DND-41 (cell line): ENCODE measurements around the gene HEBP1.

Experiments used
- CTCF ChIP-seq: IDR thresholded peaks from 2 replicates; pipeline ENCODE4 v1.5.1; 2012; ENCODE audit warnings: borderline replicate concordance, low read length, moderate library complexity, mild to moderate bottlenecking; ENCODE audit not compliant: poor library complexity, severe bottlenecking; ENCODE audit errors: extremely low read depth
- EZH2 ChIP-seq: IDR thresholded peaks from 3 replicates; pipeline ENCODE4 v1.6.1; 2012; ENCODE audit warnings: borderline replicate concordance, low read depth, mild to moderate bottlenecking, moderate library complexity, low read length, inconsistent platforms; ENCODE audit not compliant: severe bottlenecking

DNA sequence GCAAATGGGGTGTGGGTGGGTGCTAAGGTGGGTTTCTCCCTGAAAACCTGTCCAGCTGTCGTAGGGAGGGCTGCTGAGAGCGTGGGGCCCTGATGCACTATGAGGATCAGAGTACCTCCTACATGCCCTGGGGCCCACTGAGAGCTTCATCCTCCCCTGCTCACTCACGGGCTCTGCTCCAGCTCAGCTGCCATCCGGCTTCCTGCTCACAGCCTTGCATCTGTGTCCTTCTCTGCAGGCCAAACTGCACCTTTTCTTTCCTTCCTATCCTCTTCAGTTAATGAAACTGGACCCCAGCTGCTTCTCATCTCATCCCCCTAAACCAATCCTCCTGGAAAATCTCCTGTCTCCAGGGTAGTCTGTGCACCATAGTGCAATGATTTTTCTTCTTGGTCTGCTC is 25.9 kb downstream of the HEBP1 start:
- TF ChIP-seq CTCF = no peak
- TF ChIP-seq EZH2 = no peak
